Stimulated activated CD8-positive, alpha-beta memory T cell treated with anti-CD3 and anti-CD28 coated beads, Interleukin-12 subunit alpha, Interleukin-12 subunit beta, amount 100 ng/mL, for 1 hour (primary cell): Measurements from ENCODE around the gene IL21R.
A peak's percentile ranks its signal among the peaks of the same experiment; 100 is the strongest.
"Not testable (repeated sequence)": the region's sequence is repeated elsewhere in the genome, so short reads cannot be mapped to it uniquely, and the experiment has no call there.

ENCODE experiments used
- DNase-seq: peaks from one replicate; pipeline ENCODE4 v3.0.0-alpha.2; 2020; ENCODE audit warnings: low read depth

Gene IL21R

GRCh38 chr16:27446721-27447120, 44.7 kb downstream of the IL21R start:
- peak; percentile 66 for DNase-seq

GRCh38 chr16:27447301-27447700, 45.3 kb downstream of the IL21R start:
- no peak for DNase-seq

DNA sequence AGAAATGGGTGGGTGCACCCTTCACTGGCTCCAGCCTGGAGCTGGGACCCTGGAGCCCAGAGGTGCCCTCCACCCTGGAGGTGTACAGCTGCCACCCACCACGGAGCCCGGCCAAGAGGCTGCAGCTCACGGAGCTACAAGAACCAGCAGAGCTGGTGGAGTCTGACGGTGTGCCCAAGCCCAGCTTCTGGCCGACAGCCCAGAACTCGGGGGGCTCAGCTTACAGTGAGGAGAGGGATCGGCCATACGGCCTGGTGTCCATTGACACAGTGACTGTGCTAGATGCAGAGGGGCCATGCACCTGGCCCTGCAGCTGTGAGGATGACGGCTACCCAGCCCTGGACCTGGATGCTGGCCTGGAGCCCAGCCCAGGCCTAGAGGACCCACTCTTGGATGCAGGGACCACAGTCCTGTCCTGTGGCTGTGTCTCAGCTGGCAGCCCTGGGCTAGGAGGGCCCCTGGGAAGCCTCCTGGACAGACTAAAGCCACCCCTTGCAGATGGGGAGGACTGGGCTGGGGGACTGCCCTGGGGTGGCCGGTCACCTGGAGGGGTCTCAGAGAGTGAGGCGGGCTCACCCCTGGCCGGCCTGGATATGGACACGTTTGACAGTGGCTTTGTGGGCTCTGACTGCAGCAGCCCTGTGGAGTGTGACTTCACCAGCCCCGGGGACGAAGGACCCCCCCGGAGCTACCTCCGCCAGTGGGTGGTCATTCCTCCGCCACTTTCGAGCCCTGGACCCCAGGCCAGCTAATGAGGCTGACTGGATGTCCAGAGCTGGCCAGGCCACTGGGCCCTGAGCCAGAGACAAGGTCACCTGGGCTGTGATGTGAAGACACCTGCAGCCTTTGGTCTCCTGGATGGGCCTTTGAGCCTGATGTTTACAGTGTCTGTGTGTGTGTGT, 46.8 kb downstream of the IL21R start:
- no peak for DNase-seq

DNA sequence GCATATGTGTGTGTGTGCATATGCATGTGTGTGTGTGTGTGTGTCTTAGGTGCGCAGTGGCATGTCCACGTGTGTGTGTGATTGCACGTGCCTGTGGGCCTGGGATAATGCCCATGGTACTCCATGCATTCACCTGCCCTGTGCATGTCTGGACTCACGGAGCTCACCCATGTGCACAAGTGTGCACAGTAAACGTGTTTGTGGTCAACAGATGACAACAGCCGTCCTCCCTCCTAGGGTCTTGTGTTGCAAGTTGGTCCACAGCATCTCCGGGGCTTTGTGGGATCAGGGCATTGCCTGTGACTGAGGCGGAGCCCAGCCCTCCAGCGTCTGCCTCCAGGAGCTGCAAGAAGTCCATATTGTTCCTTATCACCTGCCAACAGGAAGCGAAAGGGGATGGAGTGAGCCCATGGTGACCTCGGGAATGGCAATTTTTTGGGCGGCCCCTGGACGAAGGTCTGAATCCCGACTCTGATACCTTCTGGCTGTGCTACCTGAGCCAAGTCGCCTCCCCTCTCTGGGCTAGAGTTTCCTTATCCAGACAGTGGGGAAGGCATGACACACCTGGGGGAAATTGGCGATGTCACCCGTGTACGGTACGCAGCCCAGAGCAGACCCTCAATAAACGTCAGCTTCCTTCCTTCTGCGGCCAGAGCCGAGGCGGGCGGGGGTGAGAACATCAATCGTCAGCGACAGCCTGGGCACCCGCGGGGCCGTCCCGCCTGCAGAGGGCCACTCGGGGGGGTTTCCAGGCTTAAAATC, 47.6 kb downstream of the IL21R start:
- peak; percentile 69 for DNase-seq

GRCh38 chr16:27450196-27450549, 48.2 kb downstream of the IL21R start:
- no peak for DNase-seq

DNA sequence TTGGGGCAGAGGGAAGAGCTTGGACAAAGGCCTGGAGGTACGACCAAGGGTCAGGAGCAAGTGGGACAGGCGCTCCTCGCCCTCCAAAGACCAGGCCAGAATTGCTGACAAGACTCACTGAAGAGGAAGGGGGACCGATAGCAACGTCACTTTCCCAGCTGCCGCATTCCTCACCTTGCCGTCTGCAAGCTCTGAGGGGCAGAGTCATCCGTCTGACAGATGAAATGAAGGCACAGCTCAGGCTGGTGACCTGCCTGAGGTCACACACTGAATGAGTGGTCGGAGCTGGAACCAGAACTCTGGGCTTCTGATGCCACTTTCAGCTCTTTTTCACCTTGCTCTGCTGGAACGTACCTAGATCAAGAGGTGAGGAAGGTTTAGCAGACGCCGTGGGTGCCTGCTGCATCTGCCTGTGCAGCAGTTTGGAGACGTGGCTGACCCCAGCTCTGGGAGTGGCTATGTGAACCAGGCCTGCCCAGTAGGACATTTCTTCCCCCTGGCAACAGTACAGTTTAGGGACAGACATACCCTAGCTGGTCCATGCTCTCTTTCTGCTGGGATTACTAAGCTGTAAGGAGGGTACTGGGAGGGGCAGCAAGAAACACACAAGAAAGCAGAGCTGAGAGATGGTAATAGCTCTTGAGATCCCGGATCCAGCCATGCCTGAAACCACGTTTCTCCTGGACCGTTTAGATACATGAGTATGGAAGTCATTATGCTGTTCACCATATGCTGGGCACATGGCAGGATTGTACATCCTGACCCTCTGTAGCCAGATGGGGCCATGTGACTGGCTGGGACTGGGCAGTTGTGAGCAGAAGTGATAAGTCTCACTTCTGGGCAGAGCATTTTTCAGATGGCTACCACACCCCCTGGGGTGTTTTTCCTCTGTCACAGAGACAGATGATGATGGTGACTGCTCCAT, 50.9 kb downstream of the IL21R start:
- DNase-seq = no peak

DNA sequence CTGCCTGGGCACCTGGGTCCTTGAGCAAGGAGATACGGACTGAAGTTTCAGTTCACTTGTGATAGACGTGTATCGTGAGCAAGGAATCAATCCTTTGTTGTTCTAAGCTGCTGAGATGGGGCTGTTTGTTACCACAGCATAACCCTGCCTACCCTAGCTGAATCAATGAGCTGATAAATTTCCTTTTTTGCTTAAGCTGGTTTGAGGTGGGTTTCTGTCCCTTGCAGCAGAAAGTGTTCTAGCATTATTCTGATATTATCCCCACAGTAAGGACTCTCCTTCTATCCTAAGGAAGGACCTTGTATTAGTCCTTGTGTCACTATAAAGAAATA, 51.5 kb downstream of the IL21R start:
- DNase-seq = no peak

GRCh38 chr16:27455700-27456099, 53.7 kb downstream of the IL21R start:
- DNase-seq = no peak

DNA sequence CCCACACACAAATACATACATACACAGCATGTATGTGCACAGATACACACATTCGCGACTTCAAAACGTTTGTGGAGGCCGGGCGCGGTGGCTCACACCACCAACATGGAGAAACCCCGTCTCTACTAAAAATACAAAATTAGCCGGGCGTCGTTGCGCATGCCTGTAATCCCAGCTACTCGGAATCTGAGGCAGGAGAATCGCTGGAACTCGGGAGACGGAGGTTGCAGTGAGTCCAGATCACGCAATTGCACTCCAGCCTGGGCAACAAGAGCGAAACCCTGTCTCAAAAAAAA, 55.6 kb downstream of the IL21R start:
- not testable (repeated sequence) for DNase-seq

- DNase-seq = no peak
Measured at GRCh38 chr16:27458258-27458657, 56.3 kb downstream of the IL21R start.

DNA sequence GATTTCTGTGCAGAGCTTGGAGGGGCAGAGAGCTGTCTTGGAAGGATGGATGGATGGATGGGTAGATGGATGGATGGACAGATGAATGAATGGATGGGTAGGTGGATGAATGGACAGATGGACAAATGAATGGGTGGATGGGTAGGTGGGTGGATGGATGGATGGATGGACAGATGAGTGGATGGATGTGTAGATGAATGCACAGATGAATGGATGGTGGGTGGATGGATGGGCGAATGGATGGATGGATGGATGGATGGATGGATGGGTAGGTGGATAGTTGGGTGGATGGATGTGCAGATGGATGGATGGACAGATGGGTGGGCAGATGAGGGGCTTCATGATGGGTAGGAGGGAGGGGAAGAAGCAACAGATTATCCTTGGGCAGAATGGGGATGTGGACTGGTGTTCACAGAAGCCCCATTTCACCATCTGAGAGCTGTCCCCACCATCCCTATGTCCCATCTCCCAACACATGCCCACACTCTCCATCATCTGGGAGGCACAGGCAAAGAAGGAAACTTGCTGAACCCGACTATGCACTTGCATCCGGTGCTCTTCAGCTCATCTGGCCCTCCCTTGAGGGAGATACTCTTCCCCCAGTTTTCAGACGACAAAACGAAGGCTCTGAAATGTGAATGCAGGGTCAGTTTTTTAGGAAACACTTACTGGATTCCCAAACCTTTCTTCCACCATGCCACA, 57.2 kb downstream of the IL21R start:
- DNase-seq = no peak

DNA sequence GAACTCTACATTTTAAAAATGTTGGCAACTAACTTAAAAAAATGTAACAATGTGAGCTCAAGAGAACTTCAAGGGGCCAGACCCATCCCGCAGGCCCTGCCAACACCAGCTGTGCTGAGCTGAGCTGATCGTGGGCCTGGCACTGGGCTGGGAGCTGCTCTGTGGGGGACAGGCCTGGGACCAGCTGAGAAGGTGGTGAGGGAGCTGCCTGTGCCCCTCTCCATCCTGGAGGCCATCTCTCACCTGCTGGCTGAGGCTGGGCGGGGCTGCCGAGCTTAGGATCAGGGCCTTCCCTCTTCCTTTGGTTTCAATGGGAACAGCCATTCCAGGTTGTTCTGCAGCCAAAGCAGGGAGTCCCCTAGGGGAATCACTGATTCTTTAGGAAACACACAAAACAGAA, 58.2 kb downstream of the IL21R start:
- DNase-seq = no peak

- no peak for DNase-seq
Measured at GRCh38 chr16:27460663-27461482, 58.9 kb downstream of the IL21R start.

- no peak for DNase-seq
Measured at GRCh38 chr16:27461483-27462171, 59.7 kb downstream of the IL21R start.

DNA sequence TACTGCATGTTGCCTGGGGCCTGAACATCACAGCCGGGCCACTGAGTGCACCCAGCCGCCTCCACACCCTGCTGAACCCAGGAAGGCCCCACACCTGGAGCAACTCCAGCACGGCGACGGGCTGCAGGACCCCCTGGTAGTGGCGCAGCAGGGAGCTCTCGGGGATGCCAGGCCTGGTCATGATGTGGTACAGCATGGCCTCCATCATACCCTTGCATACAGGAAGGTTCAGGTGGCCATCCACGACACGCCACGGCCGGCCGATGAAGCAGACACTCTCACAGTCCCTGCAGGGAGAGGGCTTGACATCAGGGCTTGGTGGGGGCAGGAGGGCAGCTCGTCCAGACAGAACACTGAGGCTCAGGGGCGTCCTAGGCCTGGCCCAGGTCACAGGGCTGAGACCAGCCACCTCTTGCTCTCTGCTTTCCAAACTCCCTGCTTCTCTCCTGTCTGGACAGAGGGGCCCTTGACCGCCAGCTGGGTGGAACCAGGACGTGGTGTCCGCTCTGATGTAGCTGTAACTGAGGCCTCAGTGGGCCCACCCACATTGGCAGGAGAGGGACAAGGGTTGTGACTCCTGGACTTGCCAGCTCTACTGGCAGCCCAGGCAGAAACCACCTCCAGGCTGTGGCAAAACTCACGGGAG, 60.3 kb downstream of the IL21R start:
- DNase-seq = no peak

GRCh38 chr16:27462846-27463682, 61.1 kb downstream of the IL21R start:
- no peak for DNase-seq

- peak; percentile 62 for DNase-seq
Measured at GRCh38 chr16:27463741-27464591, 62.0 kb downstream of the IL21R start.
